CD4-positive, alpha-beta T cell treated with Interferon alpha-2 for 1 hour (primary cell): ENCODE data around the gene ZNF593OS.

ENCODE experiments used
- DNase-seq, 2 donors: peaks; one replicate each; pipeline ENCODE4 v3.0.0-alpha.2; 2020 to 2022

ZNF593OS gene

GRCh38 chr1:26158908-26159742 lies 12.5 kb downstream of the ZNF593OS start, which contains the start of gene FAM110D:
FAM110D (plus strand) TSS chr1:26159079; CDS start chr1:26161292, 2,213 bp downstream.
- no peak for DNase-seq

- no peak for DNase-seq
Measured at GRCh38 chr1:26158271-26158907, 13.2 kb downstream of the ZNF593OS start.

- DNase-seq = no peak
Measured at GRCh38 chr1:26156285-26157038, 15.2 kb downstream of the ZNF593OS start.

GRCh38 chr1:26155370-26156284 lies 16.0 kb downstream of the ZNF593OS start:
- no peak for DNase-seq

- DNase-seq = no peak
Measured at GRCh38 chr1:26154750-26155149, 16.9 kb downstream of the ZNF593OS start.

- DNase-seq = no peak
Measured at GRCh38 chr1:26153966-26154532, 17.6 kb downstream of the ZNF593OS start.

- DNase-seq = no peak
Measured at GRCh38 chr1:26148887-26149286, 22.7 kb downstream of the ZNF593OS start.

GRCh38 chr1:26145960-26146294 lies 25.7 kb downstream of the ZNF593OS start:
- DNase-seq = no peak

GRCh38 chr1:26145041-26145959 lies 26.3 kb downstream of the ZNF593OS start:
- peak; percentile 77 to 80 for DNase-seq

GRCh38 chr1:26142159-26142558 lies 29.5 kb downstream of the ZNF593OS start:
- DNase-seq = no peak

GRCh38 chr1:26138974-26139558 lies 32.6 kb downstream of the ZNF593OS start:
- DNase-seq = no peak

GRCh38 chr1:26134466-26134865 lies 37.2 kb downstream of the ZNF593OS start:
- DNase-seq = no peak

- no peak for DNase-seq
Measured at GRCh38 chr1:26132834-26133167, 38.8 kb downstream of the ZNF593OS start.

- no peak for DNase-seq
Measured at GRCh38 chr1:26132128-26132833, 39.4 kb downstream of the ZNF593OS start.

GRCh38 chr1:26130695-26131094 lies 40.9 kb downstream of the ZNF593OS start:
- no peak for DNase-seq

GRCh38 chr1:26129778-26130177 lies 41.9 kb downstream of the ZNF593OS start:
- DNase-seq = no peak

- peak; percentile 9 to 33 for DNase-seq
Measured at GRCh38 chr1:26127235-26128163, 44.1 kb downstream of the ZNF593OS start.

GRCh38 chr1:26126321-26127084 lies 45.1 kb downstream of the ZNF593OS start:
- DNase-seq = peak; percentile 68 to 90
